AG09309 (cell line): Measurements from ENCODE around the gene TBX2.
"Not testable (repeated sequence)": the region's sequence is repeated elsewhere in the genome, so short reads cannot be mapped to it uniquely, and the experiment has no call there.

Experiments
- DNase-seq: peaks from one replicate; pipeline ENCODE4 v3.0.0-alpha.2; 2010; ENCODE audit warnings: low read depth
- H3K4me3 ChIP-seq: 2 replicates; pipeline ENCODE4 v1.5.1; 2011; ENCODE audit warnings: mild to moderate bottlenecking, low read depth, low read length, moderate library complexity; ENCODE audit not compliant: control insufficient read depth
- TF ChIP-seq, protein P1 (sequence below): IDR thresholded peaks from 2 replicates; pipeline ENCODE4 v1.5.1; 2011; ENCODE audit warnings: mild to moderate bottlenecking, low read depth, low read length, inconsistent platforms; ENCODE audit not compliant: insufficient read depth, control insufficient read depth; ENCODE audit errors: missing control alignments

Gene TBX2

DNA sequence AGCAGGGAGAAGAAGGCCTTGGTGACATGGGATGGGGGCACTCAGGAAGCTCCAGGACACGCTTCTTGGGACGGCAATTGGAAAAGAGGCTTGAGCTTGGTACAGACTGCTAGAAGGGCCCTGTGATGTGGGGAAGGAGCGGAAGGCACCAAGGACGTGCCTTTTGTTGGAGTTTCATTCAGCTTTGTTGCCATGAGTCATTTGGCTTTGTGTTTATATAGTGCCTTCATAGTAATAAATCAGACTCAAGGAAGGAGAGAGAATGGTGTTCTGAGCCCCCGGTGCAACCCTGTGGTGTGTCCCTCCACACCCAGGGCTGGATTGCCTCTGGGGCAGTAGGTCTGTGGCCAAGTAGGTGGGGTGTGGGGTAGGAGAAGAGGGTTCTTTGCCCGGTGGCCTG, 45.2 kb downstream of the TBX2 start:
- no peak for DNase-seq
- no peak overlapping the region for H3K4me3 ChIP-seq
- TF ChIP-seq, protein P1, sequence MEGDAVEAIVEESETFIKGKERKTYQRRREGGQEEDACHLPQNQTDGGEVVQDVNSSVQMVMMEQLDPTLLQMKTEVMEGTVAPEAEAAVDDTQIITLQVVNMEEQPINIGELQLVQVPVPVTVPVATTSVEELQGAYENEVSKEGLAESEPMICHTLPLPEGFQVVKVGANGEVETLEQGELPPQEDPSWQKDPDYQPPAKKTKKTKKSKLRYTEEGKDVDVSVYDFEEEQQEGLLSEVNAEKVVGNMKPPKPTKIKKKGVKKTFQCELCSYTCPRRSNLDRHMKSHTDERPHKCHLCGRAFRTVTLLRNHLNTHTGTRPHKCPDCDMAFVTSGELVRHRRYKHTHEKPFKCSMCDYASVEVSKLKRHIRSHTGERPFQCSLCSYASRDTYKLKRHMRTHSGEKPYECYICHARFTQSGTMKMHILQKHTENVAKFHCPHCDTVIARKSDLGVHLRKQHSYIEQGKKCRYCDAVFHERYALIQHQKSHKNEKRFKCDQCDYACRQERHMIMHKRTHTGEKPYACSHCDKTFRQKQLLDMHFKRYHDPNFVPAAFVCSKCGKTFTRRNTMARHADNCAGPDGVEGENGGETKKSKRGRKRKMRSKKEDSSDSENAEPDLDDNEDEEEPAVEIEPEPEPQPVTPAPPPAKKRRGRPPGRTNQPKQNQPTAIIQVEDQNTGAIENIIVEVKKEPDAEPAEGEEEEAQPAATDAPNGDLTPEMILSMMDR, result no peak

DNA sequence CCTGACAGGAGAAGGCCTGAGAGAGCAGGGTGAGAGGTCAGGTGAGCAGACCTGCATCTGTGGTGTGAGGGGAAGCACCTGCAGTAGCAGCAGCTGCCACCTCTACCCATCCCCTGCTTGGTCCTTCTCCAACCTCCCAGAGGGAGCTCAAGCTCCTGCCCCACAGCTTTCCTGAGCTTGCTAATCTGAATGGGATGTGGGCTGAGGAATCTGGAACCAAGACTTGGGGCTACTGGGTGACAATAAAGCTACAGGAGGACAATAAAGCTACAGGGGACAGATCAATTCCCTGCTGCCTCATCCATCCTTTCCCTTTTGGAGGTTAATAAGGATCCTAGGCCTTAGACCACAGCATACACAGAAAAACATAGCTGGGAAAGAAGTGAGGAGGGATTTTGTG, 47.7 kb downstream of the TBX2 start:
- TF ChIP-seq, protein P1, result no peak
- DNase-seq, result no peak
- no peak overlapping the region for H3K4me3 ChIP-seq

DNA sequence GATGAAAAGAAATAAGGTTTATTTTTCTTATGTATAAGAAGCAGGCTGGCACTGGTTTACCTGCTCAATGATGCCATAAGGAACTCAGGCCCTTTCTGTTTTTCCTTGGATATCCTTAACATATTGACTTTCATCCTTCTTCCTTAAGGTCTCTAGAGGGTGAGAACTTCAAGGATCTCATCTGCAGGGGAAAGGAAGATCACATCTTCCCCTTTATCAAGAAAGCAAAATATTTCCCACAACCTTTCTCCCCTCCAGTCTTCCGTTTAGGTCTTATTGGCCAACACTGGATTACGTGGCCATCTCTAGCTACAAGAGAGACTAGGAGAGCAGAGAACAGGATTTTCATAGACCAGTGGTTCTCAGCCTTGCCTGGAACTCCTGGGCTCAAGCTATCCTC, 48.4 kb downstream of the TBX2 start:
- TF ChIP-seq, protein P1, result no peak
- DNase-seq, result no peak
- no peak overlapping the region for H3K4me3 ChIP-seq

DNA sequence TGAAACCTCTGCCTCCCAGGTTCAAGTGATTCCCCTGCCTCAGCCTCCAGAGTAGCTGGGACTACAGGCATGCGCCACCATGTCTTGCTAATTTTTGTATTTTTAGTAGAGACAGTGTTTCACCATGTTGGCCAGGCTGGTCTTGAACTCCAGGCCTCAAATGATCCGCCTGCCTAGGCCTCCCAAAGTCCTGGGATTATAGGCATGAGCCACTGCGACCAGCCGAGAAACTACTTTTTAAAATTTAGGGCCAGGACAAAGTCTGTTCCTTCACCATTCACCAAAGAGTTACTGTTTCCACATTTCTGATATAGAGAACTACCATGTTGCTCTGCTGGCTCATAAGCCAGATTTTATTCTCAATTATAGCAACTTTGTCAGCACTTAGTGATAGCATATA, 49.5 kb downstream of the TBX2 start:
- DNase-seq, H3K4me3 ChIP-seq: not testable (repeated sequence)

DNA sequence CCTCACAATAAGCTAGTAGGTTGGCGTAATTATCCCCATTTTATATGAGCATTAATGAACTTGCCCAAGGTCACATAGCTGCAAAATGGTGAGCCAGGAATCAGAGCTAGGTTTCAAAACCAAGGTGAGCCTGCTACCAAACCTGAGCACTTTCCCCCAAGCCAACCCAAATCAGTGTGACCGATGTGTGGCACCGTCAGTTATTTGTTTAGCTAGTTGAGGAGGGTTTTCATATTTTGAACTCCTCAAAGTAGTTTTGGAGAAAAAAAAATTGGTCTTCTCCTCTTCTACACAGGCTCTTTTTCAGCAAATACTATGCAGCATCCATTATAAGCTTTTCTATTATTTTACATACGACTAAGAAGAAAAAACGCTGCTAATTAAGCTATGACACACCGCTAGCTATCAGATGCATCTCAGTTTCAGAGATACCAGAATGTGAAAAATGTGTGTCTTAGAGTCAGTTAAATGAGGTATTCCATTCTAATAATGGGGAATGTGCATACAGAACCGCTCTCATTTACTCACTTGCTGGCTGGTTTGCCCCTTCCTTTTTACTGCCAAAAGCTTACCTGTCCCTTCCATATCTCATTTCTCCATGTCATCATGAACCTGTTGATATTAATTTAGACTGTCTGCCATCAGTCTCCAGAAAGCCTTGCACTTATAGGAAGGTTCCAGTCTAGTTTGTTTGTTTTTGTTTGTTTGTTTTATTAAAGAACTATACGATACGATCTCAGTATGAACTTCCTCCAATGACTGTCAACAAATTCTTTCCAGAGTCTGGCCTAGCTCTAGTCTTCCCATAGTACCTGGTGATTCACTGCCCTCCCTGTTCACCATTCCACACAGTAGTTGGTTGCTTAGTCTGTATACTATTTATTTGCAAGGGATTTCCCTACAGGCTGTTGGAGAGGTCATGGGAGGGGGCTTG, 50.3 kb downstream of the TBX2 start:
- no peak for DNase-seq
- H3K4me3 ChIP-seq, result no peak overlapping the region
- TF ChIP-seq, protein P1, result no peak

DNA sequence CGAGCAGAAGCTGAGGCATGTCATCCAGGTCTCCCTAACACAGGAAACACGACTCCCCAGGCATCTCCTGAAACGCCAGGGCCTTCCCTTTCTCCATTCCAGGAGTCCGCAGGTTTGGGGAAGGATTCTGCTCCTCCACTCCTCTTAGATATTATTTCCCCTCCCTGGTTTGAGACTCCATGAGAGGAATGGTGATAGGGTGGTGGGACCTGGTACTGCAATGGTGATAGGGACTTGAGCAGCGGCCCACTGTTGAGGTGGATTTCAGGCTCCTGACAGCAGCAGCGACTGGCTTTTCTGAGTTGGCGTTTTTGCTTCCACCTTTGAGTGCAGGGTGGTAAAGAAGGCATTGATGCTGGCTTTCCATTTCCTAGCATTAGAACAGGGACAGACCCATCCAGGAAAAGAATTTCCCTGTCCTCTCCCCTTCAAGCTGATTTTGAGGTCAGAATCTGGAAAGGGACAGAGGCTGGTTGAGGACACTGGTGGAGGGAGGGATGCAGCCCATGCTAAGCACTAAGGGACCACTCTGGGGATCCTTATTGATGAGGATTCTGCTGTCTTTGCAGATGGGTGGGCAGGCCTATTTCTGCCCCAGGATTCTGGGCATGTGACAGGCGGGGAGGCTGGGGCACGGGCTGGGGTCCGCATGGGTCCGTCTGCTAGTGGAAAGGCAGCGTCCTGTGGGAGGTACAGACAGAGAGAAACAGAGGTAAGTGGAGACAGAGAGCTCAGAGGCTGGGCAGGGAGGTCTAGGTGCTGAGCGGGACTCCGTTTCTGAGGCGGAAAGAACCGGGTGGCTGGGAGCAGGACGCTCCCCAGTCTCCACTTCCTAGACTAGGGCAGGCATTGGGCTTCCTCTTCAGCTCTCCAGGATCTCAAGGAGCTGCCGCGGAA, 51.2 kb downstream of the TBX2 start:
- TF ChIP-seq, protein P1, result no peak
- no peak overlapping the region for H3K4me3 ChIP-seq
- DNase-seq, result no peak
